Gastroesophageal sphincter (tissue), 3 donors: ENCODE data around the gene NBR1.

Experiments used
- EP300 ChIP-seq: sonication (generic); formaldehyde crosslinking; IDR thresholded peaks from one replicate; pipeline ENCODE4 v1.6.1; 2017; ENCODE audit warnings: antibody characterized with exemption, mild to moderate bottlenecking
- POLR2A ChIP-seq, 2 donors: fragments of 450-650 bp; IDR thresholded peaks; one replicate each; pipeline ENCODE4 v1.6.1; 2017; ENCODE audit warnings: antibody characterized with exemption in 2 of 2, mild to moderate bottlenecking in 2 of 2, moderate library complexity in 1 of 2
- POLR2AphosphoS5 ChIP-seq: sonication (generic); formaldehyde crosslinking; IDR thresholded peaks from one replicate; pipeline ENCODE4 v1.6.1; 2017; ENCODE audit warnings: antibody characterized with exemption
- TF ChIP-seq, protein P1 (sequence below), 4 experiments: fragments of 200-600 bp in 2 of 4; fragments of 450-650 bp in 2 of 4; sonication (generic) in 1 of 4; IDR thresholded peaks; one replicate each; pipeline ENCODE4 v1.5.1; 2017 to 2019; ENCODE audit warnings: antibody characterized with exemption in 4 of 4, mild to moderate bottlenecking in 2 of 4, moderate library complexity in 2 of 4

DNA sequence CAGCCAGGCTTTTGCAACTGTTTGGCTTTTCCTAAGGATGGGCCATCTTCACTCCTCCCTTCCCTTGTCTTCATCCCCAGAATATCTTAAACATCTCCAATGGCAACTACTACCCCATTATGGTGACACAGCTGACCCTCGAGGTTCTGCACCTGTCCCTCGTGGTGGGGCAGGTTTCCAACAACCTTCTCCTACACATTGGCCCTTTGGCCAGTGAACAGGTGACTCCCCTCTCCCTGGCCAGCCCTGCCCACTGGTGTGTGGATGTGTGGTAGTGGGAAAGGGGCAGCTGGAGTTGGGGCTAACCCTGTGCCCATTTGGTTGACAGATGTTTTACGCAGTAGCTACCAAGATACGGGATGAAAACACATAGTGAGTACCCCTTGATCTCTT, 45.4 kb downstream of the NBR1 start:
- TF ChIP-seq, protein P1, sequence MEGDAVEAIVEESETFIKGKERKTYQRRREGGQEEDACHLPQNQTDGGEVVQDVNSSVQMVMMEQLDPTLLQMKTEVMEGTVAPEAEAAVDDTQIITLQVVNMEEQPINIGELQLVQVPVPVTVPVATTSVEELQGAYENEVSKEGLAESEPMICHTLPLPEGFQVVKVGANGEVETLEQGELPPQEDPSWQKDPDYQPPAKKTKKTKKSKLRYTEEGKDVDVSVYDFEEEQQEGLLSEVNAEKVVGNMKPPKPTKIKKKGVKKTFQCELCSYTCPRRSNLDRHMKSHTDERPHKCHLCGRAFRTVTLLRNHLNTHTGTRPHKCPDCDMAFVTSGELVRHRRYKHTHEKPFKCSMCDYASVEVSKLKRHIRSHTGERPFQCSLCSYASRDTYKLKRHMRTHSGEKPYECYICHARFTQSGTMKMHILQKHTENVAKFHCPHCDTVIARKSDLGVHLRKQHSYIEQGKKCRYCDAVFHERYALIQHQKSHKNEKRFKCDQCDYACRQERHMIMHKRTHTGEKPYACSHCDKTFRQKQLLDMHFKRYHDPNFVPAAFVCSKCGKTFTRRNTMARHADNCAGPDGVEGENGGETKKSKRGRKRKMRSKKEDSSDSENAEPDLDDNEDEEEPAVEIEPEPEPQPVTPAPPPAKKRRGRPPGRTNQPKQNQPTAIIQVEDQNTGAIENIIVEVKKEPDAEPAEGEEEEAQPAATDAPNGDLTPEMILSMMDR (IDR thresholded peaks at IDR 0.05): no peak
- TF ChIP-seq POLR2A (IDR thresholded peaks at IDR 0.05): no peak
- no peak for TF ChIP-seq POLR2AphosphoS5
- no peak for TF ChIP-seq EP300
